Astrocyte of the cerebellum (primary cell): ENCODE data around the gene TRPV4.

Experiments
- DNase-seq: peaks from one replicate; pipeline ENCODE4 v3.0.0-alpha.2; 2011; ENCODE audit warnings: low read depth
- H3K4me3 ChIP-seq: 2 replicates; pipeline ENCODE4 v1.5.1; 2011; ENCODE audit warnings: mild to moderate bottlenecking, low read depth, low read length, moderate library complexity
- CTCF ChIP-seq: IDR thresholded peaks from 2 replicates; pipeline ENCODE4 v1.5.1; 2012; ENCODE audit warnings: low read length, low read depth, moderate library complexity, mild to moderate bottlenecking; ENCODE audit errors: missing control alignments
- in situ Hi-C: cut with HindIII; loops from 2 replicates; pipeline ENCODE4 v1.10.0; 2017; ENCODE audit warnings: low sequenced_read_pairs

Gene TRPV4

GRCh38 chr12:109835827-109836226 is 2.6 kb upstream of the TRPV4 start:
- in situ Hi-C loops, result no loop called here
- no peak overlapping the region for H3K4me3 ChIP-seq
- TF ChIP-seq CTCF, result no peak
- DNase-seq, result no peak

GRCh38 chr12:109832541-109833306 is 474 bp downstream of the TRPV4 start:
- no peak for TF ChIP-seq CTCF
- no peak for DNase-seq
- peak overlapping the region; percentile 55 for H3K4me3 ChIP-seq
- in situ Hi-C loops, result no loop called here

GRCh38 chr12:109831929-109832328 is 1.3 kb downstream of the TRPV4 start:
- DNase-seq, result no peak
- TF ChIP-seq CTCF, result no peak
- in situ Hi-C loops, result no loop called here

GRCh38 chr12:109831365-109831764 is 1.8 kb downstream of the TRPV4 start:
- no peak overlapping the region for H3K4me3 ChIP-seq
- in situ Hi-C loops, result no loop called here
- TF ChIP-seq CTCF, result no peak
- no peak for DNase-seq

More at GRCh38 chr12:109831929-109832328, 1.3 kb downstream of the TRPV4 start:
- no peak overlapping the region for H3K4me3 ChIP-seq

GRCh38 chr12:109830718-109831117 is 2.5 kb downstream of the TRPV4 start:
- in situ Hi-C loops, result no loop called here
- TF ChIP-seq CTCF, result no peak
- no peak for DNase-seq
- H3K4me3 ChIP-seq, result no peak overlapping the region

GRCh38 chr12:109830267-109830666 is 2.9 kb downstream of the TRPV4 start:
- TF ChIP-seq CTCF, result no peak
- in situ Hi-C loops, result no loop called here
- no peak for DNase-seq
- no peak overlapping the region for H3K4me3 ChIP-seq
